GM23338 (cell line): ENCODE measurements around the gene JAM2. TPM values are rescaled to one million over a fixed set of nuclear protein-coding genes. Genes with fewer than 3 reads are reported as not detected.

ENCODE experiments used
- CTCF ChIP-seq, 2 experiments: fragments of 200-600 bp in 1 of 2; sonication (generic) in 1 of 2; conservative IDR thresholded peaks; 2 replicates each; pipeline versions ENCODE4 v1.5.1 to v1.6.1; 2016 to 2017; ENCODE audit warnings: antibody characterized with exemption in 2 of 2, low read depth in 2 of 2, mild to moderate bottlenecking in 2 of 2, moderate library complexity in 1 of 2
- ETS1 ChIP-seq: IDR thresholded peaks from 2 replicates; pipeline ENCODE4 v1.6.1; 2016; ENCODE audit warnings: antibody characterized with exemption
- EZH2 ChIP-seq: fragments of 200-600 bp; sonication (generic); IDR thresholded peaks from one replicate; pipeline ENCODE4 v1.8.0; 2017; ENCODE audit warnings: antibody characterized with exemption, mild to moderate bottlenecking, low read depth; ENCODE audit not compliant: unreplicated experiment
- NANOG ChIP-seq: IDR thresholded peaks from 2 replicates; pipeline ENCODE4 v1.6.1; 2016; ENCODE audit warnings: antibody characterized with exemption, borderline replicate concordance
- ZNF114 ChIP-seq: fragments of 250-450 bp; sonication (Bioruptor Pico); IDR thresholded peaks from 2 replicates; pipeline ENCODE4 v1.5.0; 2020; ENCODE audit warnings: mild to moderate bottlenecking, moderate library complexity
- ZNF331 ChIP-seq: fragments of 250-450 bp; sonication (Bioruptor Pico); IDR thresholded peaks from 2 replicates; pipeline ENCODE4 v1.5.0; 2020; ENCODE audit warnings: low read depth, mild to moderate bottlenecking, moderate library complexity
- ZNF462 ChIP-seq: fragments of 250-450 bp; sonication (Bioruptor Pico); IDR thresholded peaks from 2 replicates; pipeline ENCODE4 v1.5.0; 2020; ENCODE audit warnings: mild to moderate bottlenecking, moderate library complexity
- polyA plus RNA-seq: library from polyadenylated mRNA; unstranded; fragments of >200 nt; fragmentation: Nextera tagmentation; extraction: Ambion mirVana; gene quantifications from 2 replicates; pipeline ENCODE4 v1.2.1, GENCODE V29; 2016
- total RNA-seq: library from RNA; depleted of rRNA; stranded (reverse); fragments of >200 nt; shearing (Covaris generic); gene quantifications from 2 replicates; pipeline ENCODE4 v1.2.3, GENCODE V29; 2014

JAM2 gene
- total and polyA plus RNA-seq, 2 experiments from 2014 or later = 4.9 to 14.6 TPM

GRCh38 chr21:25640202-25640942 lies 1.3 kb downstream of the JAM2 start (continued):
- TF ChIP-seq ZNF462 (CRISPR knock-in tag) (no peak), CTCF (conservative IDR thresholded peaks at IDR 0.05; ENCODE audit: low read depth in 2 of 2) (no peak), ETS1 (no peak), NANOG (no peak), ZNF114 (CRISPR knock-in tag) (no peak), ZNF331 (CRISPR knock-in tag) (no peak), EZH2 (no peak)
